Osteocyte (in vitro differentiated cells): ENCODE data around the gene UNC13D. TPM values are rescaled to one million over a fixed set of nuclear protein-coding genes. Genes with fewer than 3 reads are reported as not detected.
A peak's percentile ranks its signal among the peaks of the same experiment; 100 is the strongest.

ENCODE experiments used
- DNase-seq: peaks from one replicate; pipeline ENCODE4 v3.0.0; 2021; ENCODE audit warnings: mixed read lengths; ENCODE audit not compliant: unreplicated experiment; ENCODE audit errors: extremely low spot score
- H3K27ac Mint-ChIP-seq: one replicate; pipeline ENCODE4 v1.8.0; 2021; ENCODE audit warnings: mild to moderate bottlenecking, mixed read lengths; ENCODE audit not compliant: unreplicated experiment
- H3K27me3 Mint-ChIP-seq: one replicate; pipeline ENCODE4 v1.8.0; 2021; ENCODE audit warnings: mixed read lengths; ENCODE audit not compliant: unreplicated experiment
- H3K36me3 Mint-ChIP-seq: one replicate; pipeline ENCODE4 v1.8.0; 2021; ENCODE audit warnings: mixed read lengths; ENCODE audit not compliant: unreplicated experiment
- H3K4me1 Mint-ChIP-seq: one replicate; pipeline ENCODE4 v1.8.0; 2021; ENCODE audit warnings: mixed read lengths; ENCODE audit not compliant: unreplicated experiment
- H3K4me3 Mint-ChIP-seq: one replicate; pipeline ENCODE4 v1.8.0; 2021; ENCODE audit warnings: mild to moderate bottlenecking, moderate library complexity, mixed read lengths; ENCODE audit not compliant: unreplicated experiment
- H3K9me3 Mint-ChIP-seq: one replicate; pipeline ENCODE4 v1.8.0; 2021; ENCODE audit warnings: mixed read lengths; ENCODE audit not compliant: unreplicated experiment
- total RNA-seq: library from RNA; stranded (reverse); gene quantifications from 2 replicates; pipeline ENCODE4 v1.2.1, GENCODE V29; 2021
- TF ChIP-seq, protein P1 (sequence below): fragments of 200-600 bp; sonication (generic); IDR thresholded peaks from 2 replicates; pipeline ENCODE4 v1.5.0; 2021; ENCODE audit warnings: antibody characterized with exemption, mild to moderate bottlenecking, moderate library complexity

UNC13D gene
- total RNA-seq, 1 donor from 2014 or later = 3.6 TPM

DNA sequence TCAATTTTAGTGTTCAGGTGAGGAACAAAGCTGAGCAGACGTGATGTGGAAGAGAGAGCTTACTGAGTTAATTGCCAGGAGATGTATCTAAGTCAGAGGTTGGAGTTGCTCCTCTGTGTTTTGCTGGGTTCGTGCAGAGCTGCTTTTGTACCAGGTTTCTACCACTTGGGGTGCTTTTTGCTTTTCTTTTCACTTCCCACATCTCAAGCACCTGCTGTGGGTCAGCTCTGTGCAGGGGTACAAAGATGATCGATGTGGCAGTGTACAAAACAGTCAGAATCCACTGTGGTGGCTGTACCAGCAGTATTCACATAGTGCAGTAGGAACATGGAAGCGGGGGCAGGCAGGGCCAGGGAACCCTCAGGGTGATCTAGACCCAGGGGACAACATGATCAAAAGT is 44.8 kb downstream of the UNC13D start:
- H3K27me3 Mint-ChIP-seq = no peaks in the 10 kb centered on the region
- peaks cover 7% of the 10 kb centered on the region for H3K36me3 Mint-ChIP-seq
- H3K9me3 Mint-ChIP-seq = no peaks in the 10 kb centered on the region
- no peak overlapping the region for H3K4me3 Mint-ChIP-seq
- DNase-seq = no peak
- no peaks in the 10 kb centered on the region for H3K4me1 Mint-ChIP-seq
- H3K27ac Mint-ChIP-seq = no peak overlapping the region
- TF ChIP-seq, protein P1, sequence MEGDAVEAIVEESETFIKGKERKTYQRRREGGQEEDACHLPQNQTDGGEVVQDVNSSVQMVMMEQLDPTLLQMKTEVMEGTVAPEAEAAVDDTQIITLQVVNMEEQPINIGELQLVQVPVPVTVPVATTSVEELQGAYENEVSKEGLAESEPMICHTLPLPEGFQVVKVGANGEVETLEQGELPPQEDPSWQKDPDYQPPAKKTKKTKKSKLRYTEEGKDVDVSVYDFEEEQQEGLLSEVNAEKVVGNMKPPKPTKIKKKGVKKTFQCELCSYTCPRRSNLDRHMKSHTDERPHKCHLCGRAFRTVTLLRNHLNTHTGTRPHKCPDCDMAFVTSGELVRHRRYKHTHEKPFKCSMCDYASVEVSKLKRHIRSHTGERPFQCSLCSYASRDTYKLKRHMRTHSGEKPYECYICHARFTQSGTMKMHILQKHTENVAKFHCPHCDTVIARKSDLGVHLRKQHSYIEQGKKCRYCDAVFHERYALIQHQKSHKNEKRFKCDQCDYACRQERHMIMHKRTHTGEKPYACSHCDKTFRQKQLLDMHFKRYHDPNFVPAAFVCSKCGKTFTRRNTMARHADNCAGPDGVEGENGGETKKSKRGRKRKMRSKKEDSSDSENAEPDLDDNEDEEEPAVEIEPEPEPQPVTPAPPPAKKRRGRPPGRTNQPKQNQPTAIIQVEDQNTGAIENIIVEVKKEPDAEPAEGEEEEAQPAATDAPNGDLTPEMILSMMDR = no peak

GRCh38 chr17:75795820-75796607 is 48.2 kb downstream of the UNC13D start:
- DNase-seq = no peak
- no peak overlapping the region for H3K27ac Mint-ChIP-seq
- TF ChIP-seq, protein P1 = no peak
- H3K4me1 Mint-ChIP-seq = peaks cover 2% of the 10 kb centered on the region
- no peaks in the 10 kb centered on the region for H3K27me3 Mint-ChIP-seq
- no peaks in the 10 kb centered on the region for H3K9me3 Mint-ChIP-seq
- H3K36me3 Mint-ChIP-seq = peaks cover 19% of the 10 kb centered on the region
- H3K4me3 Mint-ChIP-seq = no peak overlapping the region

DNA sequence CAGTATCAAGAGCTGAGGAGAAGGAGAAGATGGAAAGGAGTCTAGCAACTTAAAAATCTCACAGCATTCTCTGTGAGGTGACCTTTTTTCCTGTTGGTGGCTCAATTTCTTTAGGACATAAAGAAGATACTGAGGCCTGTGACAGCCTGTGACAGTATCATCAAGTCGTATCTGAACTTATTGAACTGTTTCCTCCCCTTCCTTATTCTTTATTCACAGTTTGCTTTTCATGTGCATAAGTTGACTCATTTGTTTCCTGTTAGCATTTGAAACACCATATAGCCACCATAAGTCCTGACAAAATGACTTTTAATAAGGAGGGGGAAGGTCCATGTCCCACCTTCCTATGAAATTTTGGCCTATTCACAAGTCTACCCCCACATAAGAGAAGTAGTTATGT is 50.7 kb downstream of the UNC13D start:
- H3K4me3 Mint-ChIP-seq = no peak overlapping the region
- no peaks in the 10 kb centered on the region for H3K9me3 Mint-ChIP-seq
- H3K27ac Mint-ChIP-seq = no peak overlapping the region
- peaks cover 4% of the 10 kb centered on the region for H3K4me1 Mint-ChIP-seq
- no peak for DNase-seq
- TF ChIP-seq, protein P1 = no peak
- peaks cover 14% of the 10 kb centered on the region for H3K36me3 Mint-ChIP-seq
- H3K27me3 Mint-ChIP-seq = no peaks in the 10 kb centered on the region

DNA sequence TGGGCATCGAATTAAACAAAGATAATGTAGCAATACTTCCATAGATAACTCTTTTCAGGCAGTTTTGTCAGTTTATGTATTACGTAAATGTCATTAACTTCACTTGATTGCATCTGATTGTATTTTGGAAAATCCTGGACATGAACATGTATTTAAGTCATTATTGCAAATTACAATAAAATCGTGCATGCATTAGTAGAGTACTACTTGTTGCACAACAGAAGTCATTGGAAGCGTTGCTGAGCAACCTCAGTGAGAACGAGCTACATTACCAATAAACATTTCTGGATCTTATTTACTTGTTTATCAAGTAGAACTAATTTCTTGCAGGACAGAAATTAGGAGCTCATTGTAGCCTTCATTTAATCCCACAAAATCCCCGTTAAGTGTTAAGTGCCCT is 53.0 kb downstream of the UNC13D start:
- Mint-ChIP-seq H3K4me1 (peaks cover 16% of the 10 kb centered on the region), H3K27ac (no peak overlapping the region), H3K27me3 (no peaks in the 10 kb centered on the region), H3K4me3 (no peak overlapping the region), H3K9me3 (no peaks in the 10 kb centered on the region), H3K36me3 (peaks cover 16% of the 10 kb centered on the region)
- no peak for DNase-seq
- TF ChIP-seq, protein P1 = no peak

GRCh38 chr17:75785016-75785890 is 59.0 kb downstream of the UNC13D start:
- peaks cover 2% of the 10 kb centered on the region for H3K36me3 Mint-ChIP-seq
- peak overlapping the region; percentile 85 for H3K4me3 Mint-ChIP-seq
- H3K4me1 Mint-ChIP-seq = peaks cover 43% of the 10 kb centered on the region
- DNase-seq = peak; percentile 97
- TF ChIP-seq, protein P1 = no peak
- H3K27ac Mint-ChIP-seq = peak overlapping the region; percentile 99
- H3K27me3 Mint-ChIP-seq = no peaks in the 10 kb centered on the region
- no peaks in the 10 kb centered on the region for H3K9me3 Mint-ChIP-seq
